Measurements from ENCODE around the gene TMEM81. TPM values are rescaled to one million over a fixed set of nuclear protein-coding genes. Genes with fewer than 3 reads are reported as not detected.

TMEM81 gene
- total RNA-seq, 2 donors from 2014 or later = 2.4 to 2.9 TPM

Other genes starting within 250 kb of the TMEM81 start
- gene NFASC, start 213.6 kb downstream of the TMEM81 start, total RNA-seq = 10 to 100 TPM; 38.5 to 45.9 TPM
- gene CNTN2, start 41.2 kb downstream of the TMEM81 start, total RNA-seq = under 1 TPM; 0.41 to 0.67 TPM
- 10 to 100 TPM; 10.3 to 12.4 TPM for gene RBBP5, start 37.5 kb upstream of the TMEM81 start, total RNA-seq
- gene DSTYK, start 127.2 kb upstream of the TMEM81 start, total RNA-seq = 1 to 10 TPM; 6.7 to 8.9 TPM
- 10 to 100 TPM in 1 of 2 donors, 1 to 10 TPM in 1; 8.5 to 11.9 TPM for gene TMCC2, start 143.5 kb upstream of the TMEM81 start, total RNA-seq
- gene NUAK2, start 237.3 kb upstream of the TMEM81 start, total RNA-seq = 1 to 10 TPM in 1 of 2 donors, under 1 TPM in 1; 0.67 to 1.7 TPM